Thyroid gland (tissue), 4 donors: ENCODE measurements around the gene CFAP157.

Source experiments
- CTCF ChIP-seq, 6 experiments: fragments of 200-600 bp in 3 of 6; fragments of 450-650 bp in 3 of 6; sonication (generic) in 3 of 6; IDR thresholded peaks; one replicate each; pipeline ENCODE4 v1.5.1; 2016 to 2019; ENCODE audit warnings: antibody characterized with exemption in 6 of 6, mild to moderate bottlenecking in 2 of 6, inconsistent platforms in 1 of 6, moderate library complexity in 1 of 6
- POLR2A ChIP-seq, 2 donors: fragments of 450-650 bp; IDR thresholded peaks; one replicate each; pipeline ENCODE4 v1.6.1; 2017; ENCODE audit warnings: antibody characterized with exemption in 2 of 2, mild to moderate bottlenecking in 2 of 2, moderate library complexity in 1 of 2

- TF ChIP-seq POLR2A (IDR thresholded peaks at IDR 0.05) (no peak), CTCF (IDR thresholded peaks at IDR 0.05) (no peak)
Measured at GRCh38 chr9:127720865-127721227, 14.1 kb downstream of the CFAP157 start.
